K562 (cell line): ENCODE results near the gene CHTOP. TPM values are rescaled to one million over a fixed set of nuclear protein-coding genes. Genes with fewer than 3 reads are reported as not detected.

Experiments used
- ARID1B ChIP-seq: fragments of 450-650 bp; IDR thresholded peaks from 2 replicates; pipeline ENCODE4 v1.6.1; 2016; ENCODE audit warnings: antibody characterized with exemption, mild to moderate bottlenecking, inconsistent platforms
- HDAC1 ChIP-seq, 2 experiments: fragments of 450-650 bp; IDR thresholded peaks; 2 replicates each; pipeline ENCODE4 v1.6.1; 2016 to 2017; ENCODE audit warnings: inconsistent platforms in 1 of 2, mild to moderate bottlenecking in 1 of 2, moderate library complexity in 1 of 2
- HMGN3 ChIP-seq: IDR thresholded peaks from 2 replicates; pipeline ENCODE4 v1.6.1; 2011; ENCODE audit warnings: borderline replicate concordance, low read depth, mild to moderate bottlenecking, mixed read lengths, low read length; ENCODE audit not compliant: insufficient read length; ENCODE audit errors: extremely low read depth
- KDM1A ChIP-seq, 2 experiments: fragments of 450-650 bp; IDR thresholded peaks; 2 replicates each; pipeline ENCODE4 v1.6.1; 2016; ENCODE audit warnings: mild to moderate bottlenecking in 2 of 2
- KDM4B ChIP-seq, 2 experiments: fragments of 450-650 bp in 1 of 2; sonication (generic) in 1 of 2; IDR thresholded peaks; 2 replicates each; pipeline ENCODE4 v1.6.1; 2016 to 2017; ENCODE audit warnings: borderline replicate concordance in 2 of 2, antibody characterized with exemption in 1 of 2, low read depth in 1 of 2, mild to moderate bottlenecking in 1 of 2
- KLF13 ChIP-seq: fragments of 450-650 bp; IDR thresholded peaks from 2 replicates; pipeline ENCODE4 v1.6.1; 2016; ENCODE audit warnings: missing genetic modification characterization, low read depth, mild to moderate bottlenecking, missing compliant biosample characterization, moderate library complexity, borderline replicate concordance
- POLR2AphosphoS2 ChIP-seq: IDR thresholded peaks from 2 replicates; pipeline ENCODE4 v1.6.1; 2012; ENCODE audit warnings: low read length, improper control_type of control experiment
- PTBP1 ChIP-seq: fragments of 200-400 bp; formaldehyde crosslinking; IDR thresholded peaks from 2 replicates; pipeline ENCODE4 v1.6.1; 2017; ENCODE audit warnings: low read depth, low read length
- RAD51 ChIP-seq: fragments of 450-650 bp; IDR thresholded peaks from 2 replicates; pipeline ENCODE4 v1.7.1; 2016; ENCODE audit warnings: low read depth, mild to moderate bottlenecking, borderline replicate concordance
- SIRT6 ChIP-seq: IDR thresholded peaks from one replicate; pipeline ENCODE4 v1.6.1; 2012; ENCODE audit warnings: low read depth, mild to moderate bottlenecking, control low read depth, inconsistent platforms, low read length, moderate library complexity
- SMC3 ChIP-seq: conservative IDR thresholded peaks from 2 replicates; pipeline ENCODE4 v1.6.1; 2011; ENCODE audit warnings: low read depth, low read length, improper control_type of control experiment; ENCODE audit not compliant: insufficient read depth
- SP1 ChIP-seq: sonication (generic); formaldehyde crosslinking; IDR thresholded peaks from 2 replicates; pipeline ENCODE4 v1.8.1; 2022; ENCODE audit warnings: mild to moderate bottlenecking, missing genetic modification reagents
- SREBF2 ChIP-seq: sonication (generic); formaldehyde crosslinking; IDR thresholded peaks from 2 replicates; pipeline ENCODE4 v1.4.0; 2020; ENCODE audit warnings: mild to moderate bottlenecking, missing genetic modification reagents
- TARDBP ChIP-seq: fragments of 450-650 bp; IDR thresholded peaks from 2 replicates; pipeline ENCODE4 v1.6.1; 2016
- TOE1 ChIP-seq, 2 experiments: fragments of 450-650 bp in 1 of 2; sonication (generic) in 1 of 2; formaldehyde crosslinking in 1 of 2; IDR thresholded peaks; 2 replicates each; pipeline versions ENCODE4 v1.7.1 to v1.8.0; 2016 to 2022; ENCODE audit warnings: borderline replicate concordance in 2 of 2, mild to moderate bottlenecking in 2 of 2, antibody characterized with exemption in 1 of 2, inconsistent platforms in 1 of 2, low read depth in 1 of 2, missing genetic modification reagents in 1 of 2, moderate library complexity in 1 of 2
- VEZF1 ChIP-seq: fragments of 200-800 bp; sonication (Bioruptor generic); IDR thresholded peaks from 2 replicates; pipeline ENCODE4 v1.6.1; 2017; ENCODE audit warnings: missing genetic modification characterization, missing compliant biosample characterization
- ZBTB5 ChIP-seq: fragments of 450-650 bp; IDR thresholded peaks from 2 replicates; pipeline ENCODE4 v1.6.1; 2017; ENCODE audit warnings: antibody characterized with exemption
- ZNF24 ChIP-seq: fragments of 450-650 bp; IDR thresholded peaks from 2 replicates; pipeline ENCODE4 v1.6.1; 2016
- ZSCAN32 ChIP-seq: fragments of 450-650 bp; formaldehyde crosslinking; IDR thresholded peaks from 2 replicates; pipeline ENCODE4 v1.4.0; 2020; ENCODE audit warnings: mild to moderate bottlenecking, moderate library complexity
- polyA plus RNA-seq, 8 experiments: library from polyadenylated mRNA; depleted of rRNA in 4 of 8; stranded (reverse) in 5 of 8; unstranded in 3 of 8; fragments of >200 nt; fragmentation: Nextera tagmentation in 2 of 8; fragmentation: Illumina TruSeq in 1 of 8; extraction: Ambion mirVana in 2 of 8; extraction: Trizol in 1 of 8; gene quantifications; 2 replicates each; pipeline versions ENCODE4 v1.2.1 to v1.2.3, GENCODE V29; 2011 to 2014; ENCODE audit warnings: inconsistent platforms in 1 of 8, missing spikeins in 1 of 8
- total RNA-seq, 7 experiments: library from RNA; depleted of rRNA in 6 of 7; stranded (reverse); fragments of >200 nt in 6 of 7; fragmentation: Illumina TruSeq in 2 of 7; extraction: Trizol in 2 of 7; gene quantifications; 2 replicates each; pipeline versions ENCODE4 v1.2.1 to v1.2.3, GENCODE V29; 2011 to 2021; ENCODE audit warnings: low replicate concordance in 1 of 7
- TF ChIP-seq, protein P1 (sequence below): fragments of 450-650 bp; formaldehyde crosslinking; conservative IDR thresholded peaks from 2 replicates; pipeline ENCODE4 v1.4.0; 2022; ENCODE audit warnings: mild to moderate bottlenecking, missing genetic modification characterization
- TF ChIP-seq, protein P2 (sequence below): sonication (generic); formaldehyde crosslinking; IDR thresholded peaks from 2 replicates; pipeline ENCODE4 v1.8.0; 2022; ENCODE audit warnings: mild to moderate bottlenecking, low read depth, missing genetic modification reagents

Gene CHTOP
- total and polyA plus RNA-seq, 9 of the 15 experiments (the other 6 are each of a cell fraction or from before 2014, with no cell fraction given) = 10.2 to 91.8 (median 60.8) TPM

DNA sequence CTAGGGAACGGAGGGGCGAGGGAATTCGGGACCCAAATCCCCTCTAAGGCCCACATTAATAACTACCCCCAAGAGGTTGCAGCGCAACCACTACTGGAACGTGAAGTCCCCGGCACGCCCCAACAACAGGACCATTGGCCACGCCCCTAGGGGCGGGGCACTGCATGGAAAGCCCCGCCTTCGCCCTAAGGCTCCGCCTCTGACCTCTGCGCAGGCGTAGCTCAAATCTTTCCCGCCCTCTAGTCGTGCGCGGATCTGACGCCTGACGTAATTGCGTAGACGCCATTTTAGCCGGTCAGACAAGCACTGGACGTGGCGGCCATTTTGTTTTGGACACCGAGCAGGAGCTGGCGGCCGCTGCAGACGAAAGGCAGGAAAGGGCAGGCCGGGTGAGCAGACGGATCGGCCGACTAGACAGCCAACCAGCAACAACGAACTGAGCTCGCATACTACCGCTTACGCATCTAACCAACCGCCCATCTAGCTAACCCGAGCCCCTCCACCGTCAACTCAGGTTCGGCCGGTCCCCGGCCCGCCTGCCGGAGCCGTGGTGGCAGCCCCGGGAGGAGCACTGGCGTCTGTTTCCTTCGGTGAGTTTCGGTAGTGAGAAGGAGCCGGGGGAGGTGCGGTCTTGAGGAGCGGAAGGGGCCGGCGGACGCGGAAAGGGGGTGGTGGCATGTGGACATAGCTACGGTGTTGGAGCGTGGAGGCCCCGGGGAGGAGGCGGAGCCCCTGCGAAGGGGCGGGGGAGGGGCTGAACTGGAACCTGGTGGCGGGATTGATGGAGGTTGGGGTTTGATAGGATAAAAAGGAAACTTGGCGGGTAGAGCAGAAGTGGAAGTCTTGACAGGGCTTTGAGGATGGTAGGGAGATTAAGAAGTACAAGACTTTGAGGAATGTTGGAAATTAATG is at the start of gene CHTOP (continued):
- TF ChIP-seq HDAC1 (IDR thresholded peaks at IDR 0.05) (peak in 1 of 2 experiments; percentile 91; a peak in 2 of 4 replicates), ZSCAN32 (CRISPR knock-in tag) (no peak), VEZF1 (CRISPR knock-in tag) (peak; percentile 78), HMGN3 (peak; percentile 67), POLR2AphosphoS2 (peak; percentile 80), KDM1A (IDR thresholded peaks at IDR 0.05) (no peak), ARID1B (peak; percentile 60), PTBP1 (no peak), SP1 (peak; percentile 97), SIRT6 (no peak), RAD51 (no peak), KLF13 (tag) (peak; percentile 33), ZNF24 (no peak), SMC3 (no peak), TOE1 (IDR thresholded peaks at IDR 0.05; ENCODE audit: borderline replicate concordance) (peak; percentile 87), TOE1 (CRISPR knock-in tag; IDR thresholded peaks at IDR 0.05; ENCODE audit: borderline replicate concordance, low read depth) (0 out of 2 replicates have a peak, but pooled peaks have one; percentile 12), ZBTB5 (no peak), TARDBP (no peak), KDM4B (IDR thresholded peaks at IDR 0.05; ENCODE audit: borderline replicate concordance in 2 of 2, low read depth in 1 of 2) (no peak; a peak in 1 of 4 replicates), SREBF2 (no peak)
- TF ChIP-seq, protein P1, sequence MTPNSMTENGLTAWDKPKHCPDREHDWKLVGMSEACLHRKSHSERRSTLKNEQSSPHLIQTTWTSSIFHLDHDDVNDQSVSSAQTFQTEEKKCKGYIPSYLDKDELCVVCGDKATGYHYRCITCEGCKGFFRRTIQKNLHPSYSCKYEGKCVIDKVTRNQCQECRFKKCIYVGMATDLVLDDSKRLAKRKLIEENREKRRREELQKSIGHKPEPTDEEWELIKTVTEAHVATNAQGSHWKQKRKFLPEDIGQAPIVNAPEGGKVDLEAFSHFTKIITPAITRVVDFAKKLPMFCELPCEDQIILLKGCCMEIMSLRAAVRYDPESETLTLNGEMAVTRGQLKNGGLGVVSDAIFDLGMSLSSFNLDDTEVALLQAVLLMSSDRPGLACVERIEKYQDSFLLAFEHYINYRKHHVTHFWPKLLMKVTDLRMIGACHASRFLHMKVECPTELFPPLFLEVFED (CRISPR knock-in tag) = 0 out of 2 replicates have a peak, but pooled peaks have one; percentile 21
- TF ChIP-seq, protein P2, sequence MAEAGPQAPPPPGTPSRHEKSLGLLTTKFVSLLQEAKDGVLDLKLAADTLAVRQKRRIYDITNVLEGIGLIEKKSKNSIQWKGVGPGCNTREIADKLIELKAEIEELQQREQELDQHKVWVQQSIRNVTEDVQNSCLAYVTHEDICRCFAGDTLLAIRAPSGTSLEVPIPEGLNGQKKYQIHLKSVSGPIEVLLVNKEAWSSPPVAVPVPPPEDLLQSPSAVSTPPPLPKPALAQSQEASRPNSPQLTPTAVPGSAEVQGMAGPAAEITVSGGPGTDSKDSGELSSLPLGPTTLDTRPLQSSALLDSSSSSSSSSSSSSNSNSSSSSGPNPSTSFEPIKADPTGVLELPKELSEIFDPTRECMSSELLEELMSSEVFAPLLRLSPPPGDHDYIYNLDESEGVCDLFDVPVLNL = peak; percentile 94
